Measurements from ENCODE around the gene SLC51B.
A peak's percentile ranks its signal among the peaks of the same experiment; 100 is the strongest.
"Not testable (repeated sequence)": the region's sequence is repeated elsewhere in the genome, so short reads cannot be mapped to it uniquely, and the experiment has no call there.

The SLC51B gene

GRCh38 chr15:65085207-65085753 lies 40.1 kb downstream of the SLC51B start:
- DNase-seq = no peak

GRCh38 chr15:65085990-65086679 lies 40.9 kb downstream of the SLC51B start:
- DNase-seq = no peak

- no peak for DNase-seq
Observed at GRCh38 chr15:65086680-65087111, 41.5 kb downstream of the SLC51B start.

- no peak for DNase-seq
Observed at GRCh38 chr15:65087411-65087810, 42.2 kb downstream of the SLC51B start.

GRCh38 chr15:65087873-65088642 lies 42.9 kb downstream of the SLC51B start:
- no peak for DNase-seq

- DNase-seq = no peak
Observed at GRCh38 chr15:65088643-65089021, 43.4 kb downstream of the SLC51B start.

GRCh38 chr15:65089206-65089824 lies 44.1 kb downstream of the SLC51B start:
- DNase-seq = no peak

GRCh38 chr15:65091946-65092770 lies 47.0 kb downstream of the SLC51B start:
- DNase-seq = no peak

GRCh38 chr15:65092911-65093792 lies 48.0 kb downstream of the SLC51B start:
- no peak for DNase-seq

- not testable (repeated sequence) for DNase-seq
Observed at GRCh38 chr15:65093793-65094170, 48.6 kb downstream of the SLC51B start.

GRCh38 chr15:65094294-65094995 lies 49.3 kb downstream of the SLC51B start:
- DNase-seq = no peak

- no peak for DNase-seq
Observed at GRCh38 chr15:65095011-65095746, 50.0 kb downstream of the SLC51B start.

GRCh38 chr15:65095747-65096104 lies 50.5 kb downstream of the SLC51B start:
- DNase-seq = no peak

- DNase-seq = no peak
Observed at GRCh38 chr15:65096481-65097385, 51.5 kb downstream of the SLC51B start.

- DNase-seq = no peak
Observed at GRCh38 chr15:65097651-65098263, 52.6 kb downstream of the SLC51B start.

GRCh38 chr15:65099336-65099735 lies 54.1 kb downstream of the SLC51B start:
- no peak for DNase-seq

GRCh38 chr15:65099801-65100200 lies 54.6 kb downstream of the SLC51B start:
- DNase-seq = not testable (repeated sequence)

GRCh38 chr15:65100442-65100841 lies 55.3 kb downstream of the SLC51B start:
- no peak for DNase-seq

- DNase-seq = peak; percentile 24
Observed at GRCh38 chr15:65101411-65101890, 56.3 kb downstream of the SLC51B start.

Measured in T-helper 9 cell (primary cell).